CD4-positive, alpha-beta T cell treated with Interleukin-6 for 4 hours (primary cell): Measurements from ENCODE around the gene SRD5A2.
"Not testable (repeated sequence)": the region's sequence is repeated elsewhere in the genome, so short reads cannot be mapped to it uniquely, and the experiment has no call there.

Experiments used
- DNase-seq: peaks from one replicate; pipeline ENCODE4 v3.0.0-alpha.2; 2020; ENCODE audit warnings: mixed read lengths

The SRD5A2 gene

DNA sequence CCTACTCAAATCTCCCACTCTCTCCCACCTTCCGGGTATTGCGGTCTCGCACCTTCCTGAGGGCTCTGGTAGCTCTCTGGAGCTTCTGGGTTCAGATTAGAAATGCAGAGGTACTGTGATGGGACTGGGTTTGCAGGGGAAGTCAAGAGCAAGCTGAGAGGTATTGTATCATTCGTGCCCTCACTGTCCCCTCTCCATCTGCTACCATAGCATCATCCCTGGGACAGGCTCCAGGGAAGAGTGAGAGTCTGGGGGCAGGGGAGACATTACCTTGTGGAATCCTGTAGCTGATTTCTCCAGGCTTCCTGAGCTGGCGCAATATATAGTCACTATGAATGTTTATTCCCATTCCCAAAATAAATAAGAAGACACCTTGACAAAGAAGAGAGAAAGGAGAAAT, 49.6 kb downstream of the SRD5A2 start:
- DNase-seq, result no peak

DNA sequence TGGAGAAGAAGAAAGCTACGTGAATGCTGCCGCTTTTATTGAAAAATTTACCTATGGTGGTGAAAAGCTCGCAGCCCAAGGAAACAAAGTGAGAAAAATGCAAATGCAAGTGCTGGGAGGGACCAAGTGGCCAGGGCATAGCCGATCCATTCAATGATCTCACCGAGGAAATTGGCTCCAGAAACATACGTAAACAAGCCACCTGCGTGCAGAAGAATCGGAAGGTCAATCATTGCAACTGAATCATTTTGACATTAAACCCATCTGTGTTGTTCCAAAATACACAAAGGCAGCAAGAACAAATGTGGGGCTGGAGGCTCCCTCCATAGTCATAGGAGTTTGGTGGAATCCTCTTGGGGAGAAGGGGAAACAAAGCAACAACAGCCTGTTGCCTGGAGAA, 51.5 kb downstream of the SRD5A2 start:
- DNase-seq, result no peak

DNA sequence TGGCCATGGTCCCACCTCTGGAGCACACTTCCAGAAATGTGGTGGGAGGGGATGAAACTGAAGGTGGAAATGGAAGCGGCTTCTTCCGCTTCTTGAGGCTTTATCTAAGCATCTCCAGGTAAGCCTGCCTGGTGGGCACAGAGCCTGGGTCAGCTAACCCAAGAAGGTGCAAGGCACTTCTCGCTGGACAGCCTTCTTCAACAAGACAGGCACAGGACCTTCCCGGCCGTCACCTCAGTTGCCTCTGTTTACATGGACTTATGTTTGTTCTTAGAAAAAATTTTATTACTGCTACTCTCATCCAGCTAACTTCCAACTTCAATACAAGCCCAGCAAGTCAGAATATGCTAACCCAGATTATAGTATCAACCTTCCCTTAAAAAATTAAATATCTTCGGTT, 51.9 kb downstream of the SRD5A2 start:
- no peak for DNase-seq

DNA sequence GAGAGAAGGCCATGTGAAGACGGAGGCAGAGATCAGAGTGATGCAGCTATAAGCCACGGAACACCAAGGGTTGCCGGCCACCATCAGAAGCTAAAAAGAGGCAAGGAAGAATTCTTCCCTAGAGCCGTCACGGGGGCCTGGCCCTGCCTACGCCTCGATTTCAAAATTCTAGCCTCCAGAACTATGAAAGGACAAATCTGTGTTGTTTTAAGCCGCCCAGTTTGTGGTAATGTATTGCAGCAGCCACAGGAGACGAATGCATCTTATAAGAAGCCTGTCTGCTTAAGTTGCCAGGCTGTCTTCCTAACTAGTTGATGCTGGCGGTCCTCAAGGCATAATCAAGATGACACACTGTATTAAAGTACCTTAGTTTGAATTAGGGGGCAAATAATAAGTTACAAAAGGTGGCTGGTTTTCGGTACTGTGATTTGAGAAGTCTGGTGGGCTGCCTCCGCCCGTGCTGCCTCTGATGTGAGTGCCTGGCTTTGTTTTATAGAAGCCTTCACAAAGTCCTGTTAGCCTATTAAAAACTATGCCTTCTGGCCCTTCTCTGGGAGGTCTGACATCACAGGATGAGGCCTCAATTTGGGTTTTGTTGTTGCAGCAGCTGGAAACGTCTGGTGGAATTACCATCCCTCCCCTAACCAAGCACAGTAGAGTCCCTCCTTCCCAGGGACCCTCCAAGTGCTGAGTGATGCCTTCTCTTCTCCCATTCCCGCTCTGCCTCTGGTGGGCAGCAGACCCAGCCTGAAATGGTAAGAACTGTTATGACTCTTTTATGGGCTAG, 53.6 kb downstream of the SRD5A2 start:
- no peak for DNase-seq

DNA sequence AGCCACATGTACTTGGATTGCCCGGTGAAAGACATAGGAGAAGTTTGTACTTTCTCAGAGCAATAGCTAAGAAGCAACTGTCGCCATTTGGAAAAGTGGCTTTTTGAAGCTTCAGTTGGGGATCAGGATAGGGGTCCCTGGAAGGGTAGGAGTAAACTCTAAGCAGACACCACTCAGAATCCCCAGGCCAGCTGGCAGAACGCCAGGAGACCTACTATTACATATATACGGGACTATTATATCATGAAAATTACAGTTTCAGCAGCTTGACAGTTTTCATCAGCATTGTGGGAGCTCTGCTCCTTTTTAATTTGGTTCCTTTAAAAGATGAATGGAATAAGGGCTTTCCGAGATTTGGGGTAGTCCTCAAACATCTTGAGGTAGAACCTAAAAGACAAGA, 54.9 kb downstream of the SRD5A2 start:
- DNase-seq, result no peak

DNA sequence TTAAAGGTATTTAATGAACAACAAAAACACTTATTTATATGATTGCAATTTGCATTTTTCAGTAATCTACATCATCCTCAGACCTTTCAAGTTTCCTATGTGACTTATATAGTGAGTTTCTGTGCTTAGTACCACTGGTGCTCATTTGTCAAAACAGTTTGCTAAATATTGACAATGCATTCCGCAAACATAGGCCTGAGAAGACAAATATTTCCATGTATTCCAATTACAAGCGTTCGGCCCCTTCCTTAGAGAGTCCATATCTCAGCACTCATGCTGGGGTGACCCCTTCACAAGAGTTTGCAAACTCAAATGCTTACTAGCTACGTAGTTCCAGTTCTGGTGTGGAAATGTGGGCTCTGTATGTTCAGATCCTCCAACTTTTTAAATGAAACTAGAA, 56.1 kb downstream of the SRD5A2 start:
- no peak for DNase-seq

DNA sequence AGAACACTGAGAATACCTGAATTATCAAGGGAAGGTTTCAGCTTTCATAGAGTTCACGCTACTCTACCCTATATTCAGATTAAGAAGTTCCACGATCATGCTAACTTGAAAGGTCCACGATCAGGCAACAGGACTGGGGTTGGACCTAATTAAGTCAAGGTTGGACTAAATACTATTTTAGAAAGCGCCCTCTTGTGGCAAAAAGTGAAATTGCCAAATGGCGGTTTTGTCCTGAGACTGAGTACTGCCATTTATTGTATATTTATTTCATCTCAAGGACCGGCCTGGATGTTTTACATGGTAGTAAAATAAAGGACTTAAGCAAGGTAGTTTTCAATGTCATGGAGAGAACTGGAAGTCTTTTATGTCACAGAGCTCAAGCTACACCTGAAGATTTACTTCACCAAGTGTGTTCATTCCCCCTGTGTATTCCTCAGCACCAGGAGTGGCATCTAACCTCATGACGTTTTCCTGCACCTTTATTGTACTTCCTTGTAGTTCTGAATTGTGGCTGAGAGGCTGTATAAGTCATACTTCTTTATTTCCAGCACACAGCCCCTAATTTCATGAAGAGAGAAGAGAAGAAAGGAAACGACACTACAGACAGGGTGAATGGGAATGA, 56.8 kb downstream of the SRD5A2 start:
- peak; percentile 51 for DNase-seq

DNA sequence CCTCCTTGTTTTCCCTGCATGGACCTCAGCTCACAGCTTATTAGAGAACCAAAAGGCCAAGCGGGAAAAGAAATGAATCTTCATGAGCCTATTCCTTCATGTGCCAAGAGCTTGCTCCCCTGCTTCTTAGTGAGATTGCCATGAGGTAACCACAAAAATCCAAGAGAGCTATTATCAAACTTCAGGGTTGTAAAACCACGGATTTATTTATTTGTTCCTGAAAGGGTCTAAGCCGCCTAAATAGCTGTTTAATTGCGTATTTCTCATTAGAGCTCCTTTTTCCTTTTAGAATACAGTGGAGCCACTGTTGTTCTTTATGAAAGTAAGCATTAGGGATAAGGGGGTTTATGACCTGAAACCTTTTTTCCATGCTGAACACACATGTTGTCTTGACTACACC, 58.0 kb downstream of the SRD5A2 start:
- no peak for DNase-seq

DNA sequence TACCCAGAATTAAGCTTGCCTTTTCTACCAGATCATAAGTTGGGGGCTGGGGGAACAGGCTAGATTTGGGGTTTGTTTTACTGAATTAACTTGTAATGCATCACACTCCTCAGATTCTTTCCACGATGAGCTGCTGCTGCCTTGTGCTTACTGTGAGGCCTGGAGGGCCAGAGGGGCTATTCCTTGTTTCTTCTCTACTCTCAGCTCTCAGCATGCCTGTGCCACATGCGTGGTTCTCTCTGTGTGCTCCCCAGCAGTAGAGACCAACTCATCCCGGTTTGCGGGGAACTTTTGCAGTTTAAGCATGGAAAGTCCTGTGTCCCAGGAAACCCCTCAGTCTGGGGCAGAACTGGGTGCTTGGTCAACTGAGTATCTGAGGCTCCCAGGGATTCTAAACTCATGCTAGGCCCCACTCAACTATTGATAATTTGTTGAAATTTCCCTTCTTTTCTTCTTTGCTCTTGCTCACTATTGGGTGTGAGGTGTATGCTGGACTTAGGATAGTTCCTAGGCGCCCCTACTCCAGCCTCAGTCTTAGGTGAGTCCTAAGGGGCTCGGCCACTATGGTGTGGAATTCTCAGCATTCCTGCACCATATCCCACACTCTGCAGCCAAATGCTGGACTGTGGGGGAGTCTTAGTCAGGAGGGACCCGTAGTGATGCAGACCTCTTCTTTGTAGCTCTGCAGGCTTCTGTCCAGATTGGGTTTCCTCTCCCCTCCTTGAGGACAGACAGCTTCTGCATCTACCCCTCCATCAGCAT, 63.1 kb downstream of the SRD5A2 start:
- DNase-seq, result no peak

DNA sequence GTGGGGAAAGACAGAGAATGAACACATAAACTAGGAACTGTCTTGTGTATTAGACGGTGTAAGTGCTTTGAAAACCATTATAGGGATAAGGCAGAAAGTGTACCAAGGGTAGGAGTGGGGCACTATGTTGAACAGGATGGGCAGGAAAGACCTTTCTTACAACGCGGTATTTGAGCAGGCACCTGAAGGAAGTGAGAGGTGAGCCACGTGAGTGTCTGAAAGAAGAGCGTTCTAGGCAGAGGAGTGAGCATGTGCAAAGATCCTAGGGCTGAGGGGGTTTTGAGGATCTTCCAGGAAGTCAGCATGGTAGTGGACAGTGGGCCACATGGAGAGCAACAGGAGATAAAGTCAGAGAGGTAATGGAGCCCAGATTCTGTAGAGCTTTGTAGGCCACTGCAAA, 65.2 kb downstream of the SRD5A2 start:
- DNase-seq, result no peak

DNA sequence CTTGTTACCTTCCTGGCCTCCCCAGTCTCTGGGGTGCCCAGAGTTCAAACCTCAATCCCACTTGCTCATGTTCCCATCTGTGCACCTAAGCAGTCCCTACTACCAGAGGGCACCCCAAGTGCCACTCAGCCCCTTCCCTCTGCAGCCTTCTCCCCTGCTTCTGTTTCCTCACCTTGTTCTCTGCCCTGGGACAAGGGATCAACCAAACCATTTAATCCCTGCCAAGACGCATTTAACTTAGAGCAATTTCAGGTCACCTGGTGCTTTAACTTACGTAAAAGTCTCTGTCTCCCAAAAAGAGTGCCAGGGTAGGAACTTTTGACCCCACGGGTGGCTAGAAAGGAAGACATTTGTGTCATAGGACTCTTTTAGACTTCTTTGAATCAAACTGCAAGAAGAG, 67.2 kb downstream of the SRD5A2 start:
- no peak for DNase-seq

DNA sequence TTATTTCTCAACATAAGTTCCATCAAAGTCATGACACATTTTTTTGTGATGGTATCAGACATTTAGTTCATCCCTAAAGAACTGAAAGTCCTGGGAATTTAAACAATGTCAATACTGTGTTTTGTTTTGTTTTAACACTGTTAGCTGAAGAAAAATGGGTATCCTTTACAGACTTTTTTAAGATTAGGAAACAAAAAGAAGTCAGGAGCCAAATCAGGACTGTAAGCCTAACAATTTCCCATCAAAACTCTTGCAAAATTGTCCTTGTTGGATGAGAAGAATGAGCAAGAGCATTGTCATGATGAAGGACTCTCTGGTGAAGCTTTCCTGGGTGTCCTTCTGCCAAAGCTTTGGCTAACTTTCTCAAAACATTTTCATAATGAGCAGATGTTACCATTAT, 69.4 kb downstream of the SRD5A2 start:
- no peak for DNase-seq

DNA sequence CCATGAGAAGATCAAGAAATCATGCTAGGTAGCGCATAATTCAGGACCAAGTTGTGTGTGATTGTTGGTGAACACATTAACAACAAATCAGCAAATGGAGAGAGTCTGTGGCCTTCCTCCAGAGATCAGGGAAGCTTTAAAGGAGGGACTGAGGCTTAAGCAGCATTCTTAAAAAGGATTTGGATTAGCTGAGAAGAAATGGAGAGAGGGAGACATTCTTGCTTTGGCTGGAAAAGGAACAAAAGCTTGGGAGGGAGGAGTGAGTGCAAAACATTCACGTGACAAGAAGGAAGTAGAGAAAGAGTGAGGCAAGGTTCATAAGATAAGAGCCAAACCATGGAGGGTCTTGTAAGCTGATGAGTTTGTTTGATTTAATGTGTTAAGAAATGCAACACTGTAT, 75.6 kb downstream of the SRD5A2 start:
- no peak for DNase-seq

DNA sequence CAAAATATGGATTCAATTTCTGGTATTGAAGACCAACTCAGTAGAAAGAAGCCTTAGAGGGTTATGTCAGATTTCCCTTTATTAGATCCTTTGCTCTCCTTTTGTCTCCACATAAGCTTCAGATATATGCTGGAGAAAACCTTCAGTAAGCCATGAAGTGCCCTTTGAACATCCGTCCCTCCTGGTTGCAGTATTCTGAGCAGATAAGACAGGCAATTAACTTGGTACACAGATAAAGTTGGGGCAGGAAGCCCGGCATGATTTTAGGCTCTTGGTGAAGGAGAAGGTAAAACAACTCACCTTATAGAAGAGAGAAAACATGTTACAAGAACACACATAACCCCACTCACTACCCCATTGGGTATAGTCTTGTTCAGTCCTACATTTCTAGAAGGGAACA, 76.4 kb downstream of the SRD5A2 start:
- no peak for DNase-seq

DNA sequence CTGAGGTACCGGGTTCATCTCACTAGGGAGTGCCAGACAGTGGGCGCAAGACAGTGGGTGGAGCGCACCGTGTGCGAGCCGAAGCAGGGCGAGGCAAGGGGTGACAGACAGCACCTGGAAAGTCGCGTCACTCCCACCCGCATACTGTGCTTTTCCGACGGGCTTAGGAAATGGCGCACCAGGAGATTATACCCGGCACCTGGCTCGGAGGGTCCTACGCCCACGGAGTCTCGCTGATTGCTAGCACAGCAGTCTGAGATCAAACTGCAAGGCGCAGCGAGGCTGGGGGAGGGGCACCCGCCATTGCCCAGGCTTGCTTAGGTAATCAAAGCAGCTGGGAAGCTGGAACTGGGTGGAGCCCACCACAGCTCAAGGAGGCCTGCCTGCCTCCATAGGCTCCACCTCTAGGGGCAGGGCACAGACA, 84.3 kb downstream of the SRD5A2 start:
- not testable (repeated sequence) for DNase-seq

DNA sequence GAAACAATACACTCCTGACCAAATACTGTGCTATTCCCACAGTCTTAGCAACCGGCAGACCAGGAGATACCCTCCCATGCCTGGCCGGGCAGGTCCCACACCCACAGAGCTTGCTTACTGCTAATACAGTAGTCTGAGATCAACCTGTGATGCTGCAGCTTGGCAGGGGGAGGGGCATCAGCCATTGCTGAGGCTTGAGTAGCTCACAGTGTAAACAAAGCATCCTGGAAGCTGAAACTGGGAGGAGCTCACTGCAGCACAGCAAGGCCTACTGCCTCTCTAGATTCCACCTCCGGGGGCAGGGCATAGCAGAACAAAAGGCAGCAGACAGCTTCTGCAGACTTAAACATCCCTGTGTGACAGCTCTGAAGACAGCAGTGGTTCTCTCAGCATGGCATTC, 91.4 kb downstream of the SRD5A2 start:
- DNase-seq, result not testable (repeated sequence)

DNA sequence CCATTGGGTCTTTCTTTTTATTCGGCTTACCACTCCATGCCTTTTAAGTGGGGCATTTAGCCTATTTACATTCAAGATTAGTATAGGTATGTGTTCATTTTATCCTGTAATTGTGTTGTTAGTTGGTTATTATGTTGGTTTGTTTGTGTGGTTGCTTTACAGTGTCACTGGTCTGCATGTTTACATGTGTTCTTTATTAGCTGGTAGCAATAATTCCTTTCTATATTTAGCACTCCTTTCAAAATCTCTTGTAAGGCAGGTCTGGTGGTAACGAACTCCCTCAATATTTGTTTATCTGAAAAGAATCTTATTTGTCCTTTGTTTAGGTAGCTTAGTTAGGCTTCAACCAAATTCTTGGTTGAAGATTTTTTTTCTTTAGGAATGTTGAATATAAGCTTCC, 97.5 kb downstream of the SRD5A2 start:
- no peak for DNase-seq

DNA sequence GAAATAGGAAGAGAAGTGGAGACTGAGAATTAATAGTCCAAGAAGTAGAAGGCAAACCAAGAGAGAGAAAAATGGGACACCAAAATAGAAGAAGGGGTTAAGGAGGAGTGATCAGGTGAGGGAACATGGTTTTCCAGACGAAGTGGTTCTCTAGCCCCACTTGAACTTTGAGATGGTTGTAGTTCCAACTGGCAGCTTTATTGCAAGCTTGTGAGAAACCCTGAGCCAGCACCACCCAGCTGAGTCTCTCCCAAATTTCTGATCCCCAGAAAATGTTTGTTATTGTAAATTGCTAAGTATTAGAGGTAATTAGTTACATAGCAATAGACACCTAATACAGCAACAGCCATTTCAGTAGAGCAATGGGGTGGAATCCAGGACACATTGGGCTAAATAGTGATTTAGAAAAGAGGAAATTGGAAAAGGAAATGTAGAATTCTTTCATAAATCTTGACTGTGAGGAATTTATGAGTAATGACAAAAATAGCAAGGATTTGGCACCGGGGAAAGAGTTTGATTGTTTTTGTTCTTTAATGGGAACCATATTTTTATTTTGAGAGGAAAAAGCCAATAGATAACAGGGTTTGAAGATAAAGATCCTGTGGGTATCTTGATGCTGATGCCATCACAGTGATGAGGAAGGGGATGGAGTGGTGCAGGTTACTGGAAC, 104.1 kb downstream of the SRD5A2 start:
- no peak for DNase-seq

DNA sequence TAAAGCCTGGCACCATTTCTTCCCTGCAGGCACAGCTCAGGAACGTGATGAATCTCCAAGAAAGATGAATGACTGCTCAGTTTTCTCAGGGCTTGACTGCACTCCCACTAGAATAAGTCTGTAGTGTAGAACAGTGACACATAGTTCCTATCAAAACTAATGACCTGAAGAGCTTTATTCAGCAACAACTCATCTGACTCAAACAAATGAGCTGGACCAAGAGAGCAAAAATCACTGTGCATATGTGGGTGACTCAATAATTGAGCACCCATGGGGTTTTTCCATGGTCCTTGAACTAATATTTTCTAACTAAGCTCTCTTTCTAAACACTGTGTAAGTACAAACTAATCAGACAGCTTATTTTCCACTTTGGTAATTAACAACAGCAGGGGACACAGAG, 105.0 kb downstream of the SRD5A2 start:
- no peak for DNase-seq

DNA sequence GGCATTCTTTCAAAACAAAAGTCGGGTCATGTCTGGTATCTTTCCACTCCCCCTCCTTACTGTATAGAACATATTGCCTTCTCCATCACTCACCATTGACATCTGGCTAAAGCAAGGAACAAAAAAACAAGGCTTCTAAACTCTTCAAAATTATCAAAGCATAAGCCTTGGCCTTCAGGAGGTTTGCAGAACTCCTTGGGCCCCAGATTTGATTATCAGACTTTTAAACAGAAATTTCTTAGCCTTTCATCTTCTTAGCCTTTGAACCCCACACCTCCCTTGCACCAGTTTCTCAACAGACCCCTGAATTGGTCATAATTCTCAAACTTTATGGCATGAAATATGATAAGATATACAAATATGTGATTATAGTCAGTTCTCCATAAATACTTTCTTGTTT, 106.4 kb downstream of the SRD5A2 start:
- DNase-seq, result no peak
